ENCODE results near the gene ROPN1B. TPM values are rescaled to one million over a fixed set of nuclear protein-coding genes. Genes with fewer than 3 reads are reported as not detected.
A peak's percentile ranks its signal among the peaks of the same experiment; 100 is the strongest.
"Not testable (repeated sequence)": the region's sequence is repeated elsewhere in the genome, so short reads cannot be mapped to it uniquely, and the experiment has no call there.

Gene ROPN1B
- total RNA-seq, 1 experiment from 2014 or later: not detected

DNA sequence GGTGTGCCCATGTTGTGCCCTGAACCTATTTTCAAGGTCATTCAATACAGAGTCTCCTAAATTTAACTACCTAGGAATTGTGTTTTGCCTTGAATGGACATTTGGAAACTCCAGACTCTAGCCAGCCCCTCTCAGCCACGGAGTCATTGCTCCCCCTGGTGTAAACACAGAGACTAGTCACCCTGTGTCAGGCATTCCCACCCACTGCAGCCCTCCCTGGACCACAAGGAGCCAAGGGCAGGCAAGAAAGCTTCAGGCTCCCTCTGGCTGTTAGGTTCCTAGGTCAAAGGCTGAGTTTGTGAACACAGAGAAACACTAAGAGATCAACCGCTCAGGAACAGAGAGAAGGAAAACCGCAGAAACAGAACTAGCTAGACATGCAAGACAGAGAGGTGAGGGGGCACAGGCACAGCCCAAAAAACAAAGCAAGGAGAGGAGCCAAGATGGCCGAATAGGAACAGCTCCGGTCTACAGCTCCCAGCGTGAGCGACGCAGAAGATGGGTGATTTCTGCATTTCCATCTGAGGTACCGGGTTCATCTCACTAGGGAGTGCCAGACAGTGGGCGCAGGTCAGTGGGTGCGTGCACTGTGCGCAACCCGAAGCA lies 32.7 kb upstream of the ROPN1B start:
- H3K27ac ChIP-seq; H3K36me3 ChIP-seq; H3K27me3 ChIP-seq (replicated peaks); H3K4me1 ChIP-seq (replicated peaks); H3K4me3 ChIP-seq; H3K9me3 ChIP-seq (replicated peaks): not testable (repeated sequence)
- peak; percentile 19 to 60 for DNase-seq (ENCODE audit: low read depth in 1 of 2, low spot score in 2 of 2)

DNA sequence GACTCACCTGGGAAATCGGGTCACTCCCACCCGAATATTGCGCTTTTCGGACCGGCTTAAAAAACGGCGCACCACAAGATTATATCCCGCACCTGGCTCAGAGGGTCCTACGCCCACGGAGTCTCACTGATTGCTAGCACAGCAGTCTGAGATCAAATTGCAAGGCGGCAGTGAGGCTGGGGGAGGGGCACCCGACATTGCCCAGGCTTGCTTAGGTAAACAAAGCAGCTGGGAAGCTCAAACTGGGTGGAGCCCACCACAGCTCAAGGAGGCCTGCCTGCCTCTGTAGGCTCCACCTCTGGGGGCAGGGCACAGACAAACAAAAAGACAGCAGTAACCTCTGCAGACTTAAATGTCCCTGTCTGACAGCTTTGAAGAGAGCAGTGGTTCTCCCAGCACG lies 32.1 kb upstream of the ROPN1B start:
- not testable (repeated sequence) for H3K4me3 ChIP-seq; H3K9me3 ChIP-seq (replicated peaks); H3K27ac ChIP-seq; DNase-seq (ENCODE audit: low read depth in 1 of 2, low spot score in 2 of 2); H3K4me1 ChIP-seq (replicated peaks); H3K36me3 ChIP-seq; H3K27me3 ChIP-seq (replicated peaks)

DNA sequence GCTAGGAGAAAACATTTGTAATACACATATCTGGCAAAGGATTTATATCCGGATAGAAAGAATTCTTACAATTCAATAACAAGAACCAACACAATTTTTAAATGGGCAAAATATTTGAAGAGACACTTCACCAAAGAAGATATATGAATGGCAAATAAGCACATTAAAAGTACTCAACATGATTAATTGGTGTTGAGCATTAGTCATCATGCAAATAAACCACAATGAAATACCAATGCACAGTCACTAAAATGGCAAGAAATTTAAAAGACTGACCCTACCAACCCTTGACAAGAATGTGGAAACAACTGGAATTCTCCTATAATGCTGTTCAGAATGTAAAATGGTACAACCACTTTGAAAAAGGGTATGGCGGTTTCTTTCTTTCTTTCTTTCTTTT lies 21.2 kb upstream of the ROPN1B start:
- not testable (repeated sequence) for H3K4me1 ChIP-seq (replicated peaks); H3K9me3 ChIP-seq (replicated peaks); H3K27ac ChIP-seq; DNase-seq (ENCODE audit: low read depth in 1 of 2, low spot score in 2 of 2); H3K4me3 ChIP-seq; H3K27me3 ChIP-seq (replicated peaks); H3K36me3 ChIP-seq

DNA sequence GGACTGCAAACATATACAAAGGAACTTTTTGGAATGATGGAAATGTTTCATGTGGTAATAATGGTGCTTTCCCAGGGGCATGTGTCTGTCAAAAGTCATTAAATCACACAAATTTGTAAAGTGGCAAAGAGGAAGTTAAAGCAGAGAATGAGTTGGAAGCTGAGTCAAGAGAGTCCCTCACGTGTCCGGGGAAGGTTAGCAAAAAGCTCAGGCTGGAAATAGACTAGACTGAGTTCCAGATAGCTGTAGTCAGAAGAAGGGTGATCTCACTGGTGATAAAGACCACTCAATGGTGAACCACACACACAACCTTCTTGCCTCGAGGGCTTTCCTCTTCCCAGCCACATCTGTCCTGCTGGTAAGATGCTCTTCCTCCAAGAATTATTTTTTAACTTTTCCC lies 20.1 kb upstream of the ROPN1B start:
- not testable (repeated sequence) for H3K9me3 ChIP-seq (replicated peaks); DNase-seq (ENCODE audit: low read depth in 1 of 2, low spot score in 2 of 2); H3K36me3 ChIP-seq; H3K27ac ChIP-seq; H3K4me3 ChIP-seq; H3K4me1 ChIP-seq (replicated peaks); H3K27me3 ChIP-seq (replicated peaks)

DNA sequence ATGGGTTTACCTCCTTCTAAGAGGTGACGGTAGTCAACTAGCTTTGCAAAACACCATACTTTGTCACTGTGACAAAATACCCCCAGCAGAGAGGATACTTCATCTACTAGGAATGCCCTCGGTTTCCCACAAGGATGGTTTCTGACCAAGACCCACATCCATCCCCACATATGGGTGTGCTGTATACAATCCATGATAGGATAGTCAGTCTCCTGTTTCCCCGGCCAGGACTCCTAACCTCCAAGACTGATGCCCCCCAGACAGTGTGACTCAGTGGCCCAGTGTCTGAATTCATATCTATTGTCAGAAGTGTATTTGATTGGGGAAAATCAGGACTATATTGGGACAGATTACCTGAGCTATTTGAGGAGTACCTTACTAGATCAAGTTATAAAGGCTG lies 17.8 kb upstream of the ROPN1B start:
- H3K4me1 ChIP-seq (replicated peaks); H3K4me3 ChIP-seq; H3K27me3 ChIP-seq (replicated peaks); DNase-seq (ENCODE audit: low read depth in 1 of 2, low spot score in 2 of 2); H3K9me3 ChIP-seq (replicated peaks); H3K27ac ChIP-seq; H3K36me3 ChIP-seq: not testable (repeated sequence)

DNA sequence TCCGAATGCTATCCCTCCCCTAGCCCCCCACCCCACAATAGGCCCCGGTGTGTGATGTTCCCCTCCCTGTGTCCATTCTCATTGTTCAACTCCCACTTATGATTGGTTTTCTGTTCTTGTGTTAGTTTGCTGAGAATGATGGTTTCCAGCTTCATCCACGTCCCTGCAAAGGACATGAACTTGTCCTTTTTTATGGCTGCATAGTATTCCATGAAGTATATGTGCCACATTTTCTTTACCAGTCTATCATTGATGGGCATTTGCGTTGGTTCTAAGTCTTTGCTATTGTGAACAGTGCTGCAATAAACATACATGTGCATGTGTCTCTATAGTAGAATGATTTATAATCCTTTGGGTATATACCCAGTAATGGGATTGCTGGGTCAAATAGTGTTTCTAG lies 12.0 kb upstream of the ROPN1B start:
- H3K4me1 ChIP-seq (replicated peaks); H3K27me3 ChIP-seq (replicated peaks); H3K4me3 ChIP-seq; H3K36me3 ChIP-seq; DNase-seq (ENCODE audit: low read depth in 1 of 2, low spot score in 2 of 2); H3K9me3 ChIP-seq (replicated peaks); H3K27ac ChIP-seq: not testable (repeated sequence)

DNA sequence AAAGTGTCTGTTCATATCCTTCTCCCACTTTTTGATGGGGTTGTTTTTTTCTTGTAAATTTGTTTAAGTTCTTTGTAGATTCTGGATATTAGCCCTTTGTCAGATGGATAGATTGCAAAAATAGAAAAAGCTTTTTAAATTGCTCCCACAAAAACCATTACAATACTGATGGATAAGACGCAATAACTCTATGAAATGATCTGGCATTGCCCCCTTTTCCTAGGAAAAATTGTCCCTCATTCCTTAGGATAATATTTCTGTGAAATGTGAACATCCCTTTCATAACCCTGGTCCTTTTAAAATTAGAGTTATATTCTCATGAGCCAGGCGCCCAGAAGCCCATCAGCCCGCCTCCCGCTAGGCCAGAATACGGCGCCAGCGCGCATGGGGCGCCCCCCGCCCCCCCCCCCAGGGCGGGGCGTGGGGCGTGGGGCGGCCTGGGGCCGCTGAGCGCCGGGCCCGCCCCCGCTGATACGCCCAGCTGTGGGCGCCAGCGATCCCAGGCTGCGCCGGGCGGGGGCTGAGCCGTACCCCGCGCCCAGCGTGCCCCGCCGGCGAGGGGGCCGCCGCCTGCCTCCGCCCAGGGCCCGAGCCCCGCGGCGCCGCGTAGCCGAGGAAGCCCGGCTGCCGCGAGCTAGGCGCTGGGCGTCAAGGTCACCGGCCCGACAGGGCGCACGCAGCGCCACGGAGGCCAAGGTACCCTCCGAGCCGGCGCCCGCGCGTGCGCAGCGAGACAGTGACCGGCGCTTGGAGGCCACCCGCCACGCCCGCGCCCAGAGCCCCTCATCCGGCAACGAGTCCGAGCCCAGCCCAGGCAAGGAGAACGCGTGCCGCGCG lies 11.1 kb upstream of the ROPN1B start:
- Histone ChIP-seq H3K4me3 (no peak overlapping the region), H3K4me1 (replicated peaks) (no peaks in the 10 kb centered on the region), H3K9me3 (replicated peaks) (no peaks in the 10 kb centered on the region), H3K36me3 (no peaks in the 10 kb centered on the region), H3K27me3 (replicated peaks) (peaks cover 7% of the 10 kb centered on the region; the same call in 1 of the 2 replicates), H3K27ac (no peak overlapping the region)
- no peak for DNase-seq (ENCODE audit: low read depth in 1 of 2, low spot score in 2 of 2)

DNA sequence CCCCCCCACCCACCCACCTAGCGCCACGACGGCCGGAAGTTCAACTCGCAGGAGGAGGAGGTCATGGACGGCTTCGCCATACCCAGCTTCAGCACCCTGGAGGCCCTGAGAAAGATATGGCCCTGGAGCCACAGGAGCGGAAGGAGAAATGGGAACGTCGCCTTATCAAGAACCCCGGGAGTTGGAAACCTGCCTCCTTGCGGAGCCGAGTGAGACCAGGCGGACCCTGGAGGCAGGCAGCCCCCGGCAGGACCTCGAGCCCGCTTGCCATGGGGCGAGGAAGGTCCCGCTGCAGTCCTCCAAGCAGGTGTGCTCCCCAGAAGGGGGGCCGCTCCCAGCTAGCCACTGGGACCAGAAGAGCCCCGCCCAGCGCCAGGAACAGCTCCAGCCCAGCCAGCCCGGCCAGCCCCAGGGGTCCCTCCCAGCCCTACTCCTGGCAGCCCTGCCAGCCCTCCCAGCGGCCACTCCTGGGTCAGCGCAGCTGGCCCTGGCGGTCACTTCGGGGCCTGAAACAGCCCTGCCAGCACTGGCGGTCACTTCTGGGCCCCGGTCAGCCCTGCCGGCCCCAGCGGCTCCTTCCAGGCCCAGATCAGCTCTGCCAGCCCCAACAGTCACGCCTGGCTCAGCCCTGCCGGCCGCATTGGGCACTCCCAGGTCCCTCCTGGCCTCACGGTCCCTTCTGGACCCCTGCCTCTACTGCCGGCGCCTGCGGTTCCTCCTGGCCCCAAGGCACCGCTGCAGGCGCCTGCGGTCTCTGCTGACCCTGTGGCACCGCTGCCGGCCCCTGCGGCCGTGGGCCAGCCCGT lies 10.3 kb upstream of the ROPN1B start:
- no peak for DNase-seq (ENCODE audit: low read depth in 1 of 2, low spot score in 2 of 2)
- H3K4me1 ChIP-seq (replicated peaks): no peaks in the 10 kb centered on the region
- no peaks in the 10 kb centered on the region for H3K36me3 ChIP-seq
- H3K27me3 ChIP-seq (replicated peaks): peaks cover 7% of the 10 kb centered on the region; the same call in 1 of the 2 replicates
- H3K27ac ChIP-seq: no peak overlapping the region
- H3K9me3 ChIP-seq (replicated peaks): no peaks in the 10 kb centered on the region
- no peak overlapping the region for H3K4me3 ChIP-seq

DNA sequence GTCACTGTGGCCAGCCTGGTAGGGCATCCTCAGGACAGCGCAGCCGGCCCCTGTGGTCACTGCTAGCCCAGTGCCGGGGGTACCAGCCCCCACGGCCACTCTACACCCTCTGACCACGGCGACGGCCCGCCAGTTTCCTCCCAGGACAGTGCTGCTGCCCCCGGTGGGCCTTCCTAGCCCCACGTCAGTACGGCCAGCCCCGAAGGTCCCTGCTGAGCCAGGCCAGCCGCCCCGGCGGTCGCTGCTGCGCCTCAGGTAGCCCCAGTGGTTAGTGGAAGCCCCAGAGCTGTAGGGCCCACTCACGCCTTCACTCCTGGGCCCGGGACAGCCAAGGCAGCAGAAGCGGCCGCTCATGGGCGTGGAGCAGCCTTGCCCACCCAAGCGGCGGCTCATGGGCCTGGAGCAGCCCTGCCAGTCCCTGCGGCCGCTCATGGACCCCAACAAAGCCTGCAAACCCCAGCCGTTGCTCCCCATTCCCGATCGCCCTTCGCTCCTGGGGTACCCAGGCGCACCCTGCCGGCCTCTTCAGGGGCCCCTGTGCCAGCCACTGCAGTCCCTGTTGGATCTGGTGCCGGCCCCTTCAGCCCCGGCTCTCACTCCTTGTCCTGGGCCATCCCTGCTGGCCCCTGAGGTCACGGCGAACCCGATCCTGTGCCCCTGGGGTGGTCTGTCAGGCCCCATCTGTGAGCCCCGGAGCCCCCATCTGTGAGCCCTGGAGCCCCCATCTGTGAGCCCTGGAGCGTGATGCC lies 9.5 kb upstream of the ROPN1B start:
- no peak for DNase-seq (ENCODE audit: low read depth in 1 of 2, low spot score in 2 of 2)
- no peak overlapping the region for H3K4me3 ChIP-seq
- peaks cover 7% of the 10 kb centered on the region; the same call in 1 of the 2 replicates for H3K27me3 ChIP-seq (replicated peaks)
- no peak overlapping the region for H3K27ac ChIP-seq
- H3K4me1 ChIP-seq (replicated peaks): no peaks in the 10 kb centered on the region
- no peaks in the 10 kb centered on the region for H3K36me3 ChIP-seq
- H3K9me3 ChIP-seq (replicated peaks): no peaks in the 10 kb centered on the region

DNA sequence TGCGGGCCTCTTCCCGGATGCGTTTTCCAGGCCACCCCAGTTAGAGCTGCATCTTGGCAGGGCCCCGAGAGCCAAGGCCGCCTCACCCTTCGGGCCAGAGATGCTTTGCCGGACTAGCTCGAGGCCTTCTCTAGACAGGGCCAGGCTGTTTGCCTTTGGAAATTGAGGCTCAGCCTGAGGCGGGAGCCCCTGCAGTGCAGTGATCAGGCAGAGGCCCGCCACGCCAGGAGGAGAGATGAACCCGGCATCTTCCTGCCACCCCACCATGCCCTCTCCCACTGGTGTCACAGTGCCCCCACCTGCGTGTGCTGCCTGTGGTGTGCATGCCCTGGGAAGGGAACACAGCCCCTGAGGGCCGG lies 8.9 kb upstream of the ROPN1B start:
- no peak overlapping the region for H3K27ac ChIP-seq
- DNase-seq (ENCODE audit: low read depth in 1 of 2, low spot score in 2 of 2): no peak
- no peaks in the 10 kb centered on the region for H3K4me1 ChIP-seq (replicated peaks)
- H3K9me3 ChIP-seq (replicated peaks): no peaks in the 10 kb centered on the region
- no peak overlapping the region for H3K4me3 ChIP-seq
- H3K36me3 ChIP-seq: no peaks in the 10 kb centered on the region
- H3K27me3 ChIP-seq (replicated peaks): peaks cover 7% of the 10 kb centered on the region; the same call in 1 of the 2 replicates

DNA sequence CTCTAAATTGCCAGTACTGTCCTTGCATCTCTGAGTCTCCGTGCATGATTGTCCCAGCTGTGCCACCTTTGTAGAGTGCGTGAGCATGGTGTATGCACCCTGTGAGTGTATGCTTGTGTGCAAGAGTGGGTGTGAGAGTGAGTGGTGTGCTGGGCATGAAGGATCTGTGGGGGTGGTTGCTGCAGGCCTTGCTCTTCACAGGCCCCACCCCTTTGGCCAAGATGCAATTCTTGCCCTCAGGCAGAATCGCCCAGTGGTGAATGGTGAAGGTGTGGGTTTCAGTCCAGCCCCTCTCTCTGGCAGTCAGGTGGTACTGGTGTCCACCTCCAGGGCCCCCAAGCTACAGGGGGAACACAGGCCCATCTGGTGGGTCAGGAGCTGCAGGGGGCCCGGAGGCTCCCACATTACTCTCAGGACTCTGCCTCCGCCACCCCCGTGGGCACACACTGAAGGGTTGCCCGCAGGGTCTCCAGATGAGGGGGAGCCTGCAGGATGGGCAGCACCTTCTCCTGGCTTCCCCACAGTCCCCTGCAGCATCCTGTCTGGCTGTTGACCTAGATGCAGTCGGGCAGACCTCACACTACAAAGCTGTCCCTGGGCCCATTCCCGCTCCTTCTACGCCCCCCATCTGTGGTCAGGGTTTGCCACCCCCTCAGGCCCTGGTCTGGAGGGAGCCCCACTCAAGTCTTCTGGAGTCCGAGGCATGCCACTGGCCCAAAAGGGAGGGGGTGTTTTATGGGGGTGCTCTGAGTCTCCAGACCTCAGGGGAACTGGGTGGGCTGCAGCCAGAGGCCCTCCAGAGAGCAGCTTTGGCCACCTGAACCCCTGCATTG lies 8.3 kb upstream of the ROPN1B start:
- no peak for DNase-seq (ENCODE audit: low read depth in 1 of 2, low spot score in 2 of 2)
- Histone ChIP-seq H3K36me3 (no peaks in the 10 kb centered on the region), H3K27me3 (replicated peaks) (peaks cover 7% of the 10 kb centered on the region; the same call in 1 of the 2 replicates), H3K27ac (no peak overlapping the region), H3K9me3 (replicated peaks) (no peaks in the 10 kb centered on the region), H3K4me3 (no peak overlapping the region), H3K4me1 (replicated peaks) (no peaks in the 10 kb centered on the region)

DNA sequence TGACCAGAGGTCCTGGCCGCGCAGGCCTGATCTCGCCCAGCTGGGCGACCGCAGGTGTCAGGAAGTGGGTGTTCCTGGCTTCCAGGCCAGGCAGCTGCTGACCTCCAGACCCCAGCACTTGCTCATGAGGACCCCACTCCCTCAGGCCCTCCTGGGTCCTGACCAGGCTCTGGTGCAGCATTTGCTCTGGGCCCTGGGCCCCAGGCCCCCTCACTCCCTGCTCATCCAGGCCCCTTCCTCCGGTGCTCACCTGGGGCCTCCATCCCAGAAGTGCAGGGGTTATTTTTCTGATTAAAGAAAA lies 7.7 kb upstream of the ROPN1B start:
- H3K4me1 ChIP-seq (replicated peaks): no peaks in the 10 kb centered on the region

DNA sequence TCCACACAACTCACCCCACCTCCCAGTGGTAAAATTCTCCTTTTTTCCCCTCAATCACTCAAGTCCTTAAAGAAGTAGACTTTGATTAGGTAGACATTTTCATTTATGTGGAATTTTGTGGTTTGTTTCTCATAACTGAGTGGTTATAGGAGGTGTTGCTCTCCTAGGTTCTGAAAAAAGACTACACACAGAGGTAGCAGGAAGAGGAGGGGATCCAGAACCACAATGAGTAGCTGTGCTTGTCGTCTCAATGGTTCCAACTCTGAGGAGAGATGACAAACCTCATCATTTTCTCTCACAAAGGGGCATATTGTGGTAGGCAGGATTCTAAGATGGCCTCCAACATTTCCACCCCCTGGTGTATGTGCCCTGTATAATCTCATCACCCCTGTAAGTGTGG lies 5.1 kb upstream of the ROPN1B start:
- H3K4me1 ChIP-seq (replicated peaks); H3K27ac ChIP-seq; H3K36me3 ChIP-seq; H3K9me3 ChIP-seq (replicated peaks); DNase-seq (ENCODE audit: low read depth in 1 of 2, low spot score in 2 of 2); H3K27me3 ChIP-seq (replicated peaks); H3K4me3 ChIP-seq: not testable (repeated sequence)

More for the DNA sequence above, 7.7 kb upstream of the ROPN1B start:
- DNase-seq (ENCODE audit: low read depth in 1 of 2, low spot score in 2 of 2): no peak
- H3K27ac ChIP-seq: no peak overlapping the region
- no peak overlapping the region for H3K4me3 ChIP-seq
- H3K9me3 ChIP-seq (replicated peaks): no peaks in the 10 kb centered on the region
- no peaks in the 10 kb centered on the region for H3K36me3 ChIP-seq
- H3K27me3 ChIP-seq (replicated peaks): peaks cover 7% of the 10 kb centered on the region; the same call in 1 of the 2 replicates
